Fibroblast of skin of right quadriceps (primary cell): ENCODE data around the gene KCNE2.
"Not testable (repeated sequence)": the region's sequence is repeated elsewhere in the genome, so short reads cannot be mapped to it uniquely, and the experiment has no call there.

Experiments
- DNase-seq: peaks from one replicate; pipeline ENCODE4 v3.0.0-alpha.2; 2013

The KCNE2 gene

DNA sequence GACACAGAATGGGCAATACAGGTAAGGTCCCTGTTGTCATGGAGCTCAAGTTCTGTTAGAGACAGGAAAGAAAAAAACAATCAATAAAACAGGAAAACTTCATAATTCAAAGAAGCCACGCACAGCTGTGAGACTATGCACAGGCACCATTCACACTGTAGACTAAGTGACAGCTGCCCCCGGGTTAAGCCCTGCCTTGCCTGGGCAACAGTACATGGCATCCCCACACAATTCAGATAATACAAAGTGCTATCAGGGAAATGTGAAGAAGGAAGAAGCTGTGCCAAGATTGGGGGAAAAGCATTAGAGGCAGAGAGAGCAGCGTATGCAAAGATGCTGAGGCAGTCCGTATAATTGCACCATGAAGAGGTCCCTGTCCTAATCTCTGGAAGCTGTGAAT, 9.0 kb upstream of the KCNE2 start:
- no peak for DNase-seq

DNA sequence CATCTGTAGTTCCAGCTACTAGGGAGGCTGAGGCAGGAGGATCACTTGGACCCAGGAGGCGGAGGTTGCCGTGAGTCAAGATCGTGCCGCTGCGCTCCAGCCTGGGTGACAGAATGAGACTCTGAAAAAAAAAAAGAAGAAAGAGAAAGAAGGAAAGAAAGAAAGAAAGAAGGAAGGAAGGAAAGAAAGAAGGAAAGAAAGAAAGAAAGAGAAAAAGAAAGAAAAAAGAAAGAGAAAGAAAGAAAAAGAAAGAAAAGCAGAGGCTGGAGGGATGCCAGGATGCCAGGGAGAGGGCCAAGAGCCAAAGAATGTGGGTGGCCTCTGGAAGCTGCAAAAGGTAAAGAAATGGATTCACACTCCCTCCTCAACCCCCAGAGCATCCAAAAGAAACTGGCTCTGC, 8.2 kb upstream of the KCNE2 start:
- no peak for DNase-seq

DNA sequence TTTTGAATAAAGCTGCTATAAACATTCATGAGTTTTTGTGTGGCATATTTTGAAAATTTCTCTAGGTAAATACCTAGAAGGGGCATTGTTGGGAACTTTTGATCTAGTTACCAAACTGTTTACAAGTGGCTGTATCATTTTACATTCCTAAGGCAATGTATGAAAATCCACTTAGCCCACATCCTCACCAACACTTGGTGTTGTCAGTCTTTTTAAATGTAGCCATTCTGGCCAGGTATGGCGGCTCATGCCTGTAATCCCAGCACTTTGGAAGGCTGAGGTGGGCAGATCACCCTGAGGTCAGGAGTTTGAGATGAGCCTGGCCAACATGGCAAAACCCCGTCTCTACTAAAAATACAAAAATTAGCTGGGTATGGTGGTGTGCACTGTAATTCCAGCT, 5.9 kb upstream of the KCNE2 start:
- no peak for DNase-seq

DNA sequence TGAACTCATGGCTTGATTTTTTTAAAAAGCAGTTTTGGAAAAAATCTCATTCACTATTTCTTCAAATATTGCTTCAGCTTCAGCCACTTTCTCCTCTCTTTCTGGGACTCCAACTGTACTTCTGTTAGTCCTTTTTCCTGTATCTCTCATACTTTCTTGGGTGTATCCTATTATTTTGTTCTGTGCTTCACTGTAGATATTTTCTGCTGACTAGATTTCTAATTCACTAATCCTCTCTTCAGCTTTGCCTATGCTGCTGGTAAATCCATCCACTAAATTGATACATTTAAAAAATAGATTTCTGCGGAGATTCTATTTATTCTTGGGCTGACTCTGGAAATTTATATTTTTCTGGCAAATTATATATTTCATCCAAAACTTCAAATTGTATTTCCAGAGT, 4.9 kb upstream of the KCNE2 start:
- no peak for DNase-seq

DNA sequence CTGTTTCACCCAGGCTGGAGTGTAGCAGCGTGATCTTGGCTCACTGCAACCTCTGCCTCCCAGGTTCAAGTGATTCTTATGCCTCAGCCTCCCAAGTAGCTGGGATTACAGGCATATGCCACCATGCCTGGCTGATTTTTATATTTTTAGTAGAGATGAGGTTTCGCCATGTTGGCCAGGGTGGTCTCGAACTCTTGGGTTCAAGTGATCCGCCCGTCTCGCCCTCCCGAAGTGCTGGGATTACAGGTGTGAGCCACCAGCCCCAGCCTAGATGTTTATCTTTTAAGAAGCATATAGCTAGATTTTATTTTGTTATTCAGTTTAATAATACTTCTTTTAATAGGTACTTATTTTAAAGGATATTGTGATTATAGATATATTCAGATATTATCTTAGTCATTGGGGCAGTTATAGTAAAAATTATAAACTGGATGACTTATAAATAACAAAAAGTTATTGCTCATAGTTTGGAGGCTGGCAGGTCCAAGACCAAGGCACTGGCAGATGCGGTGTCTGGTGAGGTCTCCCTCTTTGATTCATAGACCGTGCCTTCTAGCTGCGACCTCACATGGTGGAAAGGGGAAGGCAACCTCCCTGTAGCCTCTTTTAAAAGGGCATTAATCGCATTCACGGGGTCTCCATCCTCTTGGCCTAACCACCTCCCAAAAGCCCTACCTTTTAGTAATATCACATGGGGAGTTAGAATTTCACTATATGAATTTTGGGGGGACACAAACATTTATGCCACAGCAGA, 3.1 kb upstream of the KCNE2 start:
- DNase-seq, result no peak

DNA sequence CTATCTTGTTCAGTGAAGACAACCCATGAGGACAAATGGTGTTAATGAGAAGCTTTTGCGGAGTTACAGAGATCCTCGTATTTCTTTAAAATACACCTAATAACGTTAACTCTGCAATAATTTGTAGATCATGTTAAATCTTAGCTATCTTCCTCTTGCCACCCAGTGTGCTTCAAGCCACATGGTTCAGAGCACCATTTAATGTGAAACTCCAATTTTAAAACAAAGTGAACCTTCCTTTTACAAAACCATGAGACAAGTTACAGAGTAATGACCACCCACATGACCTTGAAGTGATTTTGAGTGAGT, 1.7 kb upstream of the KCNE2 start:
- DNase-seq, result no peak

DNA sequence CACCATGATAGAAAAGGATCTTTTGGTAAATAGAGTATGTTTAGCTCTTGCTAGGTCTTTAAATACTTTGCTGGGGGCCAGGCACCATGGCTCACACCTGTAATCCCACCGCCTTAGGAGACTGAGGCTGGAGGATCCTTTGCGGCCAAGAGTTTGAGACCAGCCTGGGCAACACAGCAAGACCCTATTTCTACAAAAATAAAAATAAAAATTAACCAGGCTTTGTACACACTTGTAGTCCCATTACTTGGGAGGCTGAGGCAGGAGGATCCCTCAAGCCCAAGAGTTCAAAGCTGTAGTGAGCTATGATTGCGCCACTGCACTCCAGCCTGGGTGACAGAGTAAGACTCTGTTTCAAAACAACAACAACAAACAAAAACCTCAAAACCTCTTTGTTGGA, 1.1 kb upstream of the KCNE2 start:
- no peak for DNase-seq

DNA sequence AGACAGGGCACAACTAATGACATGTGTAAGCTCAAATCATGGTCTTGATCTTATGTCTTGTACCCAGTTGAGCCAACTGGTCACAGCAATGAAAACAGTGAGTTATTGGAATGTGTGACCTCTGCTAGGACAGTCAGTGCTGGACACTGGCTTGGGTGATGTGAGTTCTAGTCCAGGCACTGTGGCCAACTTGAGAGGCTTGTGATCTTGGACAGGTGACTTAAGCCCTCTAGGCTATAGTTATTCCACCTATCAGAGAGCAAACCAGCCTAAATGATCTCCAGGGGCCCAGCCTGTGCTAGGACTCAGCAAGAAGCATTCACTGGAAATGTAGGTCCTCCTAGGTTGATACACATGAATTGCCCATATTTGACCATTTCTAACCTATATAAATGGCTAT, 1.1 kb downstream of the KCNE2 start:
- DNase-seq, result no peak

DNA sequence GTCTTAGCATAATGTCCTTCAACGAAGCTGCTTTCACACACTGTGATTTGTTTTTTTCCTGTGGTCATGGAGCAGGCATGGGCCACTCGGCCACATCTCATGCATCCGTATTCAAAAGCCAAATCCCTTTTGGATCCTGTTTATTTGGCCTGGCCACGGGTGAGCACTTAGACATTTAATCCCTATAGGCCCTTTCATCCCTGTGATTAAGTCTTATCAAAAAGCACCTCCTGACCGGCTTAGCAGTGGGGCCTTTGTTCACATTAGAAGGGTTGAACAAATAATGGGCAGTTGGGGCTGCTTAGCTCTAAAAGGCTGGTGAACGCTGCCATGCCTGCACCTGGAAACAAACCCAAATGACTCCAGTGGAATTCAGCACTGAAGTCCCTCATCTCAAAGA, 2.0 kb downstream of the KCNE2 start:
- DNase-seq, result no peak

DNA sequence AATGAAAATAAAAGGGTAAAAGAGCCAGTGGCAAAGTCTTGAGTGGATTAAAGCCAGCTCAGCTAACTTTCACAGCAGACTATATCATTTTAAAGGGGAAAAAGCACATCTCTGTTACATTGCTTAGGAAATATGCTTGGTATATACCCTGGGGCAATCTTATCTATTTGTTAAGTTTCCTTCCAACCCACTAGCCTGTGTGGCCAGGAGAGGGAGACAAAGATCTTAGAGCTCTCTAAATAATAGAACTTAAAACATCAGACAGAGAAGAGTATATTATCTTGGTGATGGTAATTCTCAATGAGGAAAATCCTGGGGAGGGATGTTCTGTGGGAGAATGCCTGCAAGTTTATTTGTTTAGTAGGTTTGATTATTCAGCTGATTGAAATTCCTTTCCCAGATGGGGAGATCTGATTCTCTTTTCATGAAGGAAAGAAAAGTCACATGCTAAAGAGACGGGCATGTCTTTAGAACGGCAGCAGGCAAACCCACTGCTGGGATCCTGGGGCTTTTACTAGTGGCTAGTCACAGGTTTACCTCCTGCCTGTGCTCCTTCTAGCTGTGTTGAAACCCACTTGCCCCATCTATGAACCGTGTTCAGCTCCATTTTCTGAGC, 3.6 kb downstream of the KCNE2 start:
- peak; percentile 68 for DNase-seq

DNA sequence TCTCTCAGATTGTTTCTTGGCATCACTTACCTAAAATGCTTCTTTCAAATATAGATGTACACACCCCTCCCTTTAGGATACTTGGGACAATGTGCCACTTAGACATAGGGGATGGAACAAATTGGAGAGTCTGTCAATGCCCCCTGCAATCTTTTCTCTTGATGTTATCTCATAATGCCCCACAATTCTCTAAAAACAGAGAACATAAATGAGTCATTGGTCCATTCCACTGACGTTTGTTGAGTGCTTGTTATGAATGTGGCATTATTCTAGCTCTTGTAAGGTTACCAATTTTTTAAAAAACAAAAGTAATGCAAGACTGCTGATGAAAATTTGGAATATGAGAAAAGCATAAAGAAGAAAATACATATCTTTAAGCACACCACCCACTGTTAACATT, 5.9 kb downstream of the KCNE2 start:
- DNase-seq, result no peak

DNA sequence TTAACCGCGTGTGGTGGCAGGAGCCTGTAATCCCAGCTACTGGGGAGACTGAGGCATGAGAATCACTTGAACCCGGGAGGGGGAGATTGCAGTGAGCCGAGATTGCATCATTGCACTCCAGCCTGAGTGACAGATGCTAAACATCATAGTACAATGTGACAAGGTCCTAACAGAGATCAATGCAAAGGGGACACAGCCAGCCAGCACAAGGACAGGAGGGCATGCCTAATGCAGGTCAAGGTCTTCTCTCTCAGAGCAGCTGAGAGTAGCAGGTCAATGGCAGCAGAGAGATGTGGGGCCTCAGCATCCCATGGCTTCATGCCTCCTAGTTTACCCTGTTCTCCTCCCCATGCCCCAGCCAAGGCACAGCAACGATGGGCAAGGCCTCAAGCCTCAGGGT, 8.5 kb downstream of the KCNE2 start:
- no peak for DNase-seq

DNA sequence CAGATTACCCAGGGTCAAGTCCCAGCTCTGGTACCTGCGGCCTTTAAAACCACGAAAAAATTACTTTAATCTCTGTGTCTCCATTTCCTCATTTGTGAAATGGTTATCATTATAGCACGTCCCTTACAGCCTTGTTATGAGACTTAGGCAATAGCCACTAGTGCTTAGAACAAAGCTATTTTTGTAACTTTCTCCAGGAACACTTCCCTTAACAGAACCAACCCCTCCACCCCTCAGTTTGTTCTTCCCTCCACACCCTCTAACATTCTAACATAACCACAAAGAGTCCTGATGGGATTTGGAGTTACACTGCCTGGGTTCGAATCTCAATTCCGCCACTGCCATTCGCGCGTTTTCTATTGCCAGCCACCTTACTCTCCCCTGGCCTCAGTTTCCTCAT, 10.7 kb downstream of the KCNE2 start:
- not testable (repeated sequence) for DNase-seq

DNA sequence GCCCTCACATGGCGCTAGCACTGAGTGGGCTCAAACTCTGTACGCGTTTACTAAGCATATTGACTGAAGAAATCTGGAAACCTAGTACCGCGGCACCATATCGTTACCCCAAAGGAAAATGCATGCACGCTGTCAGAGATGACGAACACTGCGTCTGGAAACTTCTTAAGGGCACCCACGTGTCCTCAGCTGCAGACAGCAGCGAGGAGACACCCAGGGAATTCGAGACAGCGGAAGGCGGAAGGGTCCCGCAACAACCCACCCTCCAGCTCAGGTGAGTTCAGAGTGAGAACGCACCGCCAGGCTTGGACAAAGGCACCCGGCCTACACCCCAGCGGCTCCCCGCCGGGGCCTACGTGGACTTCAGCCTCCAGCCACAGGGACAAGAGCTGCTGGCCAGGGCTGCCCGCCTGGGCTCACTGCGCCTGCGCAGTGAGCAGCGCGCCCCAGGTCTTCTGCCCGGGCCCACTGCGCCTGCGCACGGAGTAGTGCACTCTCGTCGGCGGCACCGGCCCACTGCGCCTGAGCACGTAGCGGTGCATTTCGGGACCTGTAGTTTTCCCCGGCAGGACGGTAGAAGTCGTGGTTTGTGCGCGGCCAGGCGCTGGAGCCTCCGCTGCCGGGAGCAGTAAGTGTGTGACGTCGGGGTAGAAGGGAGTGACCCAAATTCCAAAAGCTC, 11.3 kb downstream of the KCNE2 start, which contains the start of gene SMIM11:
Gene SMIM11 (plus strand): TSS at position 568 of the 679 bp plus-strand sequence. CDS start 3,998 bp downstream, outside the sequence.
- DNase-seq, result not testable (repeated sequence)

DNA sequence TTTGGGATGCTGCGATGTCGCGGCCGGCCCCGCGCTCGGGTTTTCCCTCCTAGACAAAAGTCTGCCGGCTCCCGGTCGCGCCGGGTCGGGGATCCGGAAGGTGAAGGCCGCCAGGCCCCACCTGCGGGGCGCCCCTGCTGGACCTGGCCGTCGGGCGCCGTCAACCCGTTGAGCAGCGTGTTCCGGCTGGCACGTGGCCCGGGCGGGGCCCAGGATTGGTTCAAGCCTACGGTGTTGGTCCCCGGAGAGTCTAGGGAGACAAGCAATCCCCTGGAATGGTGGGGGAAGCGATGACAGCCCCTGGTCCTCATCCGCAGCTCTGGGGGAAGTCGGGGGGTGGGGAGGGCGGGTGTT, 11.8 kb downstream of the KCNE2 start:
- not testable (repeated sequence) for DNase-seq

DNA sequence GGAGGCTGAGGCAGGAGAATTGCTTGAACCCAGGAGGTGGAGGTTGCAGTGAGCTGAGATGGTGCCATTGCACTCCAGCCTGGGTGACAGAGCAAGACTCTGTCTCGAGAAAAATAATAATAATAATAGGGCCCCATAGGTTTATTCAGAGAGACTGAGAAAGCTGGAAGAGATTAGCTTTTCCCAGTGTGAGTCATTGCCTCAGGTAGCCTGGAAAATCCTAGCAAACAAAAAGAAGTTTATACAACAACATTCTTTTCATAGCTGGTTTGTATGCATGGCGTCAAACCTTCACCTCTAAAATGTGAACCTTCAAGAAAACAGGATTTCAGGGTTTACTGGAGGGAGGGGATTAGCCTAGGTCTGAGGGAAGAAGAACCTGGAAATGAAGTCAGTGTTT, 19.3 kb downstream of the KCNE2 start:
- DNase-seq, result not testable (repeated sequence)

DNA sequence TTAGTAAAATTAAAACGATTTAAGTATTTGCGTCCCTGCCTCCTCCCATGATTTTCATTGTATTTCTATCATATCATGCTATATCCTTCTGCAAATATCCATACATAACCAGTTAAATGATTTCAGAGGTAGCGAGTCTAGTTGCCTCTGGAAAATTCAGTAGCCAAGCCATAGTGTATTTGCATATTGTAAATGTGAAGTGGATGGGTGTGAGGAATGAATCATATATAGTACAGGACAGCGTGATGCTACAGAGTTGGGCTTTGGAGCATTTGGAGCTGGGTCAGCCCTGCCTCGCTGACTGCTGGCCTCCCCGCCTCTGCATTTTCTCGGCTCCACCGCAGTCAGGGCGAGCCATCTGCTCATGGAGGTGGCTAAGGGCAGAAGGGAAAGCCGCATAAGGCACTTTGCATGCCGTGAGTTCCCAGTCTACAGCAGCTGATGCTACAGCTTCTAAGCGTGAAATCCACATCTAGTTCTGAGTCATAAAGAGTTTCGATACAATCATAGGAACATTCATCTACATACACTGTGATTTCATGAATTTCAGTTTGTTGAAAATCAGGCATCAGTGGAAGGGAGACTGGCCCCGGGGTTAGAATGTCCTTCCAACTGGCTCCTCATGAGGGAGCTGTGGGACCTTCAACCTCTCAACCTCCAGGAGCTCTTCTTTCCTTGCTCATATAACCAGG, 20.1 kb downstream of the KCNE2 start:
- DNase-seq, result not testable (repeated sequence)

DNA sequence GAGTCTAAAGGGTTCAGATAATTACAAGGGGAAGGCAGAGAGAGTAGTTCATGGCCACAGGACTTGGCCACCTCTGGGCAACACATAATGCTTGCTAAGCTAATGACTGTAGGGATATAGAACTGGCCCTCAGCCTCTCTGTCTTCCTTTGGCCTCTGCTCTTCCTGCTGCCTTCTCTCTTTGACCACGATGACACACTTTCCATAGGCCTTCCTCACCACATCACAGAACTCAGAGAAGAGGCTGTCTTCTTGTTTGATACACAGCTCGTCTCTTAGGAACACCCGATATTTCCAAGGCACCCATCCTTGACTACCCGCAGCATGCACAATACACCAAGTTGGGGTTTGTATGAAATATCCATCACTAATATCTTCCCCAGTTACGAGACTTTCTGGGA, 36.7 kb downstream of the KCNE2 start:
- not testable (repeated sequence) for DNase-seq

DNA sequence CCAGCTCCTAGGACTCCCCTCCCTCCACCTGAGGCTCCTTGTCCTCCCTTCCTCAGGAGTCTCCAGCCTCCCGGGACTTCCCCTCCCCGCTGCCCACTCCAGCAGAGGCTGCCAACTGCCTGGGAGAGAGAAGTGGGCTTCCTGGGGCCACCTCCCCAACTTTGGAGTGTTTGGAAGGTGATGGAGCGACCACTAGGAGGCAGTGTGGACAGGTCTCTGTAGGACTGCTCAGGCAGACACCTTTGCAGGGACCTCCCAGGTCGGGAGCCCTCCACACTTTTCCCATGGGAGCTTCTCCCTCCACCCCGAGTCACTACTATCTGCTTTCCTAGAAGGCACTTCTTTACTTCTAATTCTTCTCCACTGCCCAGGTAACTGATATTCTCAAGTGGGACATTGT, 40.9 kb downstream of the KCNE2 start:
- DNase-seq, result not testable (repeated sequence)

DNA sequence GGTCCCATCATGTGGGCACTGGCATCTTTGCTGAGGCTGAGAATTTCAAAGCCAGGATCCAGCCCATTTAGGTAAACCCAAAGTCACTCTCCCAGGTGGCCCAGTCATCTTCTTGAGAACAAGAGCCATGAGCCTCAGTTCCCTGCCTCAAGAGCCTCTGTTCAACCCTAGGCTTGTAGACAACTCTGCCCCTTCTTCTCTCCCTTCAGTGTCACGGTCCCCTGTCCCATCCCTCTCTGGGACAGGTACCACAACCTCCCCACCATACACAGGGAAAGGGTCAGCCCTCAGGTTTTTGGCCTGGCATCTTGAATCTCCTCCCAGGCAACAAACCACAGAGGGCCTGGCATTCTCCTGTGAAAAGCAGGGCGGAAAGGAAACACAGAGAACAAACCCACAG, 41.9 kb downstream of the KCNE2 start:
- DNase-seq, result not testable (repeated sequence)

DNA sequence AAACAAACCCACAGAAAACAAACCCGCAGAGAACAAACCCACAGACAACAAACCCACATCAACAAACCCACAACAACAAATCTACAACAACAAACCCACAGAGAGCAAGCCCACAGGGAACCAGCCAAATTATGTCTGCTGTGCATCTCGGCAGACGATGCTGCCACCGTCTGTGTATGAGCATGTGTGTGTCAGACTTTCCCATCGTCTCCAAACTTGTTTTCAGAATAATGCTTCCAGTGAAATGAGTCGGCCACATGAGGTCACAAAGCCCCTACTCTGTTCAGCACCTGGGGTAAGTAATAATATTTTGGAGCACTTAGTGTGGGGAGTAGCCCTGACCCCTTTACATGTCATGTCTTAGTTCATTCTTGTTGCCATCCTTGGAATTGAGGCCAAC, 42.3 kb downstream of the KCNE2 start:
- not testable (repeated sequence) for DNase-seq

DNA sequence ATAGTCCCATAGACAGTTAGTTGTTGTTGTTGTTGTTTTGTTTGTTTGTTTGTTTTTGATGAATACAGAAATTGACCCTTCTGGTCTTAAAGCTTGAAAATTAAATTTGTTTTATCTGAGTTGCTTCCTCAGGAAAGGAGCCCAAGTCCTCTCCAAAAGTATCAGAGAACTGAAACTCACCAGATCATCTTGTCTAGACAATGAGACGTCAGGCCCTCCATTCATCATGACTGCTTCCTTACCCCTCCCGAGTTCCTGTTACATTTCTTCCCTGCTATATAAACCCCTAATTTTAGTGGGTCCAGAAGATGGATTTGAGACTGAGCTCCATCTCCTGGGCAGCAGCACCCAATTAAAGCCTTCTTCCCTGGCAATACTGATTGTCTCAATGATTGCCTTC, 42.9 kb downstream of the KCNE2 start:
- not testable (repeated sequence) for DNase-seq

DNA sequence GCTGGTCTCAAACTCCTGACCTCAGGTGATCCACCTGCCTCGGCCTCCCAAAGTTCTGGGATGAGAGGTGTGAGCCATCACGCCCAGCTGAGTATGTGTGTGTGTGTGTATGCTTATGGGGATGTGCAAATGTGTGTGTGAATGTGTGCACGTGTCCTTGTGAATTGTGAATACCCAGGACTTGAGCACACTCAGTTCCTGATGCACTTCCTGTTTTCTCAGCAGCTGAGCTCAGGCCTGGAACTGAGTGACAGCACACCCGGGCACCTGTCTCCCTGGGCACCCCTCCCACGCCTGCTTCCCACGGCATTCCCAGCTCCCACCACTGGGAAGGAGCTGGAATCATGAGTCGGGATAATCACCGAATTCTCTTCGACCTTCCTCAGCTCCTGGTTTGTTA, 43.5 kb downstream of the KCNE2 start:
- not testable (repeated sequence) for DNase-seq
